PC-9 (cell line): ENCODE measurements around the gene MCMBP. TPM values are rescaled to one million over a fixed set of nuclear protein-coding genes. Genes with fewer than 3 reads are reported as not detected.

Source experiments
- BruUV-seq: library from RNA; stranded (reverse); fragments of 400-500 nt; replicated peaks from 2 replicates; lab custom pipeline; 2021; lab: Mats Ljungman, UMichigan
- CTCF ChIA-PET: fragments of 300-600 bp; sonication (Branson Sonifier 250); formaldehyde crosslinking; loops from one replicate; lab custom pipeline; 2022; ENCODE audit warnings: antibody characterized with exemption; lab: Charles Lee
- POLR2A ChIA-PET: fragments of 300-600 bp; sonication (Branson Sonifier 250); formaldehyde crosslinking; loops from one replicate; lab custom pipeline; 2022; ENCODE audit warnings: antibody characterized with exemption; ENCODE audit not compliant: unreplicated experiment; lab: Charles Lee
- DNase-seq, 2 experiments: peaks; one replicate each; pipeline versions ENCODE4 v3.0.0 to v3.0.0-alpha.2; 2015 to 2022; ENCODE audit warnings: mixed read lengths in 1 of 2
- H2AFZ ChIP-seq: fragments of 200-600 bp; sonication (generic); 2 replicates; pipeline ENCODE4 v1.8.1; 2017; ENCODE audit warnings: antibody characterized with exemption
- H3F3A ChIP-seq: fragments of 200-600 bp; sonication (generic); 2 replicates; pipeline ENCODE4 v1.8.1; 2017; ENCODE audit warnings: antibody characterized with exemption, mild to moderate bottlenecking, low read depth; ENCODE audit not compliant: insufficient read depth
- H3K27ac ChIP-seq: fragments of 200-600 bp; sonication (generic); 2 replicates; pipeline ENCODE4 v1.6.1; 2016; ENCODE audit warnings: mixed run types
- H3K27me3 ChIP-seq: fragments of 200-600 bp; sonication (generic); 2 replicates; pipeline ENCODE4 v1.6.1; 2016; ENCODE audit warnings: low read depth, mixed run types; ENCODE audit not compliant: insufficient read depth
- H3K36me3 ChIP-seq: fragments of 200-600 bp; sonication (generic); 2 replicates; pipeline ENCODE4 v1.6.1; 2016; ENCODE audit warnings: low read depth, mixed run types
- H3K4me1 ChIP-seq: fragments of 200-600 bp; sonication (generic); replicated peaks from 2 replicates; pipeline ENCODE4 v1.6.1; 2016; ENCODE audit warnings: mixed run types; ENCODE audit not compliant: insufficient read depth
- H3K4me2 ChIP-seq: fragments of 200-600 bp; sonication (generic); 2 replicates; pipeline ENCODE4 v1.6.1; 2017; ENCODE audit warnings: mixed run types
- H3K4me3 ChIP-seq: fragments of 200-600 bp; sonication (generic); 2 replicates; pipeline ENCODE4 v1.6.1; 2016; ENCODE audit warnings: mixed run types
- H3K79me2 ChIP-seq: fragments of 200-600 bp; sonication (generic); 2 replicates; pipeline ENCODE4 v1.6.1; 2017; ENCODE audit warnings: low read depth, mixed run types
- H3K9me2 ChIP-seq: fragments of 200-600 bp; sonication (generic); 2 replicates; pipeline ENCODE4 v1.8.1; 2017; ENCODE audit warnings: mild to moderate bottlenecking; ENCODE audit not compliant: insufficient read depth
- H3K9me3 ChIP-seq: fragments of 200-600 bp; sonication (generic); 2 replicates; pipeline ENCODE4 v1.8.1; 2016; ENCODE audit warnings: low read depth; ENCODE audit not compliant: insufficient read depth
- H4K20me1 ChIP-seq: fragments of 200-600 bp; sonication (generic); 2 replicates; pipeline ENCODE4 v1.8.1; 2017; ENCODE audit not compliant: insufficient read depth
- EZH2 ChIP-seq: fragments of 200-600 bp; sonication (generic); IDR thresholded peaks from 2 replicates; pipeline ENCODE4 v1.8.0; 2017; ENCODE audit warnings: antibody characterized with exemption, low read depth
- intact Hi-C: fragments of 100-400 bp; cut with micrococcal nuclease; formaldehyde crosslinking; loops from one replicate; pipeline ENCODE4 v1.10.0; 2022; ENCODE audit not compliant: unreplicated experiment
- total RNA-seq: library from RNA; stranded (reverse); gene quantifications from 2 replicates; pipeline ENCODE4 v1.2.3, GENCODE V29; 2021
- TF ChIP-seq, protein P1 (sequence below): fragments of 200-600 bp; sonication (generic); conservative IDR thresholded peaks from 2 replicates; pipeline ENCODE4 v1.6.1; 2017; ENCODE audit warnings: mixed run types, antibody characterized with exemption, mild to moderate bottlenecking, moderate library complexity

Gene MCMBP
- total RNA-seq, 1 experiment from 2014 or later: 36.7 TPM

- CTCF ChIA-PET: no interaction called here
Observed at GRCh38 chr10:119834188-119834587, 38.5 kb downstream of the MCMBP start.

DNA sequence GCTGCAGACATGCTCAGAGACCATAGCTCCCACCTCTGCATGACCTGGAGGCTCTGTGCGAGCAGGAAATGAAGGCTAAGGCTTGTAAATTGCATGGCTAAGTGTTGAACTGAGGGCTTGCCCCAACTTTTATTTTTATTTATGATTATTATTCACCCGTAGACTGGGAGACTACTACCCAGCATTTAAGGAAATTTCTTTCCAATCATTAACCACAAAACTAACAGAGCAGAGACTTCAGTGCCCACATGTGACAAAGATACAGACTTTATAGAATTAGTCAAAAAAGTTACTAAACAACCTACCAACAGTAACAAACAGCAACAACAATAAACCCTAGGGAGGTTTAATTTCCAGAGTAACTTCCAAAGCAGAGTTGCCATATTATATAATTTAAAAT is 39.7 kb downstream of the MCMBP start:
- H2AFZ ChIP-seq: no peak overlapping the region
- H3K27me3 ChIP-seq: no peaks in the 10 kb centered on the region
- POLR2A ChIA-PET: no interaction called here
- no peaks in the 10 kb centered on the region for H3K4me1 ChIP-seq
- DNase-seq: no peak
- no peaks in the 10 kb centered on the region for H3K9me3 ChIP-seq
- H3F3A ChIP-seq: no peaks in the 10 kb centered on the region
- intact Hi-C loops: no loop called here
- no peak overlapping the region for H3K4me3 ChIP-seq
- H3K79me2 ChIP-seq: no peaks in the 10 kb centered on the region
- no peak overlapping the region for H3K27ac ChIP-seq
- no peaks in the 10 kb centered on the region for H3K9me2 ChIP-seq
- no peaks in the 10 kb centered on the region for H4K20me1 ChIP-seq
- H3K36me3 ChIP-seq: peaks cover 4% of the 10 kb centered on the region; the same call in 1 of the 2 replicates
- CTCF ChIA-PET: no interaction called here
- TF ChIP-seq, protein P1, sequence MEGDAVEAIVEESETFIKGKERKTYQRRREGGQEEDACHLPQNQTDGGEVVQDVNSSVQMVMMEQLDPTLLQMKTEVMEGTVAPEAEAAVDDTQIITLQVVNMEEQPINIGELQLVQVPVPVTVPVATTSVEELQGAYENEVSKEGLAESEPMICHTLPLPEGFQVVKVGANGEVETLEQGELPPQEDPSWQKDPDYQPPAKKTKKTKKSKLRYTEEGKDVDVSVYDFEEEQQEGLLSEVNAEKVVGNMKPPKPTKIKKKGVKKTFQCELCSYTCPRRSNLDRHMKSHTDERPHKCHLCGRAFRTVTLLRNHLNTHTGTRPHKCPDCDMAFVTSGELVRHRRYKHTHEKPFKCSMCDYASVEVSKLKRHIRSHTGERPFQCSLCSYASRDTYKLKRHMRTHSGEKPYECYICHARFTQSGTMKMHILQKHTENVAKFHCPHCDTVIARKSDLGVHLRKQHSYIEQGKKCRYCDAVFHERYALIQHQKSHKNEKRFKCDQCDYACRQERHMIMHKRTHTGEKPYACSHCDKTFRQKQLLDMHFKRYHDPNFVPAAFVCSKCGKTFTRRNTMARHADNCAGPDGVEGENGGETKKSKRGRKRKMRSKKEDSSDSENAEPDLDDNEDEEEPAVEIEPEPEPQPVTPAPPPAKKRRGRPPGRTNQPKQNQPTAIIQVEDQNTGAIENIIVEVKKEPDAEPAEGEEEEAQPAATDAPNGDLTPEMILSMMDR: no peak
- TF ChIP-seq EZH2: no peak
- BruUV-seq: no TSS peak
- no peak overlapping the region for H3K4me2 ChIP-seq

More at GRCh38 chr10:119834188-119834587, 38.5 kb downstream of the MCMBP start:
- no peaks in the 10 kb centered on the region for H3K9me3 ChIP-seq
- peak in 1 of 2 experiments; percentile 39 for DNase-seq
- no peak overlapping the region for H3K4me2 ChIP-seq
- no TSS peak for BruUV-seq
- no peak overlapping the region for H2AFZ ChIP-seq
- peak overlapping the region; percentile 47 for H3K27ac ChIP-seq
- H3K9me2 ChIP-seq: no peaks in the 10 kb centered on the region
- H3K79me2 ChIP-seq: no peaks in the 10 kb centered on the region
- no peaks in the 10 kb centered on the region for H3K27me3 ChIP-seq
- TF ChIP-seq, protein P1: no peak
- TF ChIP-seq EZH2: no peak
- no peaks in the 10 kb centered on the region for H3F3A ChIP-seq
- intact Hi-C loops: no loop called here
- peaks cover 4% of the 10 kb centered on the region; the same call in 1 of the 2 replicates for H3K36me3 ChIP-seq
- POLR2A ChIA-PET: no interaction called here
- H3K4me1 ChIP-seq: no peaks in the 10 kb centered on the region
- H4K20me1 ChIP-seq: no peaks in the 10 kb centered on the region
- H3K4me3 ChIP-seq: no peak overlapping the region

DNA sequence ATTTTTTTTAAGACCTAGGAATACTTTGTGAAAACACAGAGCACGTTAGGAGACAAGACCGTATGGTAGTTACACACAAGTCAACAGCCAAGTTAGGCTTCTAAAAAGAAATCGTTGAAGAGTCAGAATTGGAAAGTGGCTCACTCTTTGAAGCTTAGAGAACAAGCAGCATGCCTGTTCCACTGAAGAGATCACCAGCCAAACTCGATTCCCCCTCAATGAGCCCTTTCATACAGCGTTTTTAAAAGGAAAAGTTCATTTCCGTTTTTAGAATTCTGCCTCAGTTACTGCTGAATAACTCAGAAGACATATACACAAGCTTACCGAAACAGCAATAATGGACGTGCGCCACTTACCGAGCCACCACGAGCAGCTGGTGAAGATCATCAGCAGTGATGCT is 41.0 kb downstream of the MCMBP start:
- no peaks in the 10 kb centered on the region for H3K27me3 ChIP-seq
- intact Hi-C loops: no loop called here
- H3F3A ChIP-seq: no peaks in the 10 kb centered on the region
- H4K20me1 ChIP-seq: no peaks in the 10 kb centered on the region
- H3K4me3 ChIP-seq: no peak overlapping the region
- H2AFZ ChIP-seq: no peak overlapping the region
- no peaks in the 10 kb centered on the region for H3K4me1 ChIP-seq
- DNase-seq: no peak
- H3K79me2 ChIP-seq: no peaks in the 10 kb centered on the region
- no TSS peak for BruUV-seq
- POLR2A ChIA-PET: no interaction called here
- H3K27ac ChIP-seq: no peak overlapping the region
- H3K9me3 ChIP-seq: no peaks in the 10 kb centered on the region
- no peak for TF ChIP-seq EZH2
- TF ChIP-seq, protein P1: no peak
- no peaks in the 10 kb centered on the region for H3K9me2 ChIP-seq
- peaks cover 4% of the 10 kb centered on the region; the same call in 1 of the 2 replicates for H3K36me3 ChIP-seq
- H3K4me2 ChIP-seq: no peak overlapping the region
- CTCF ChIA-PET: no interaction called here
